Measurements from ENCODE around the gene CADPS2.

The CADPS2 gene

DNA sequence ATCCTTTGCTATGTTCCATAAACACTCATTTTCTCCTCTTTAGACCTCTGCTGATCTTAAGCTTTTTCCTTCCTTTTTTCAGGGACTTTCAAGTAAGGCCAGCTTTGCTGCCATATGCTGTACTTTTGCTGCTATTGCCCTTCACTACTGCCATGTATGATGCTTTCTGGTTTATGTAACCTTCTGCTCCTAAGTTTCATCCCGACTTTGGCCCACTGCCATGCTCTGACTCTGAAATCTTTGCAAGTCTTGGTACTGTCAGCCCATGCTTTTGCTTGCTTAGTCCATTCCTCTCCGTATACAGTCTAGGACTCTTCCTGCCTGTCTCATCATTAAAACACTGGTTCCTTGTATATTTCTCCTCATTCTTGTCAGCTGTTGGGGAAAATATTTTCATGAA is 339.8 kb downstream of the CADPS2 start:
- DNase-seq (ENCODE audit: low read depth), result no peak
- in situ Hi-C loops (cut with HindIII; ENCODE audit: low sequenced_read_pairs), result no loop called here
- no peak overlapping the region for H3K4me3 ChIP-seq (ENCODE audit: low read depth, low read length)
- TF ChIP-seq, protein P1, sequence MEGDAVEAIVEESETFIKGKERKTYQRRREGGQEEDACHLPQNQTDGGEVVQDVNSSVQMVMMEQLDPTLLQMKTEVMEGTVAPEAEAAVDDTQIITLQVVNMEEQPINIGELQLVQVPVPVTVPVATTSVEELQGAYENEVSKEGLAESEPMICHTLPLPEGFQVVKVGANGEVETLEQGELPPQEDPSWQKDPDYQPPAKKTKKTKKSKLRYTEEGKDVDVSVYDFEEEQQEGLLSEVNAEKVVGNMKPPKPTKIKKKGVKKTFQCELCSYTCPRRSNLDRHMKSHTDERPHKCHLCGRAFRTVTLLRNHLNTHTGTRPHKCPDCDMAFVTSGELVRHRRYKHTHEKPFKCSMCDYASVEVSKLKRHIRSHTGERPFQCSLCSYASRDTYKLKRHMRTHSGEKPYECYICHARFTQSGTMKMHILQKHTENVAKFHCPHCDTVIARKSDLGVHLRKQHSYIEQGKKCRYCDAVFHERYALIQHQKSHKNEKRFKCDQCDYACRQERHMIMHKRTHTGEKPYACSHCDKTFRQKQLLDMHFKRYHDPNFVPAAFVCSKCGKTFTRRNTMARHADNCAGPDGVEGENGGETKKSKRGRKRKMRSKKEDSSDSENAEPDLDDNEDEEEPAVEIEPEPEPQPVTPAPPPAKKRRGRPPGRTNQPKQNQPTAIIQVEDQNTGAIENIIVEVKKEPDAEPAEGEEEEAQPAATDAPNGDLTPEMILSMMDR (IDR thresholded peaks at IDR 0.05; ENCODE audit: low read depth, low read length, missing control alignments), result no peak

DNA sequence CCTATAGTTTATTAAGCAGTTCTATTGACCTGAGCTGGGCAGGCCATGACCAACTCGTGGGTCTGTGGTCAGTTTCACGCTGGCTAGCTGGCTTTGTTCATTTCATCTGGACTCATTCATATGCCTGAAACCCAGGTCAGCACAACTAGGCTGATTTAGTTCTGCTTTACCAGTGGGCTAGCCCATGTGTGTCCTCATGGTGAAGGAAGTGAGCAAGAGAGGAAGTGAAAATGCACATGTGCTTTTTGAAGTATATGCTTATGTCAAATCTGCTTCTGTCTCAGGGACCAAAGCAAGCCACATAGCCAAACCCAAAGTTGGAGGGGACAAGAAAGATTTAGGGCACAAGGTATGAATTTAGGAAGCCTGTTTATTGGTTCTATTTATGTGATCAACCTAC is 341.8 kb downstream of the CADPS2 start:
- in situ Hi-C loops (cut with HindIII; ENCODE audit: low sequenced_read_pairs), result no loop called here
- no peak for DNase-seq (ENCODE audit: low read depth)
- TF ChIP-seq, protein P1 (IDR thresholded peaks at IDR 0.05; ENCODE audit: low read depth, low read length, missing control alignments), result no peak
- H3K4me3 ChIP-seq (ENCODE audit: low read depth, low read length), result no peak overlapping the region

DNA sequence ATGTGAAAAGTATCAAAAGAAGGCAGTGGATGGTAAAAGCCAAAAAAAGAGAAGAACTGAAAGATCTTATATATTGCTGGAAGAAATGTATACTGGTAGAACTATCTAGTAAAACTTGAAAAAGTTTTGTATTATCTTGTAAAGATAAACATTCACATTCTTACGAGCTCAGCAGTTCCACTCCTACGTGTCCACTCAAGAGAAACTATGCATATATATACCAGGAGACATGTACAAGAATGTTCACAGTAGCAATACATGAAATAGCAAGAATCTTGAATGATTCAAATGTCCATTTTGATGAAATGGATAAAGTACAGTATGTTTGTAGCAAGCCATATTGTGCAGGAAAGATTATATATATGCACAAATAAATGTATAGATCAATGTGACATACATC is 342.4 kb downstream of the CADPS2 start:
- DNase-seq (ENCODE audit: low read depth), result no peak
- TF ChIP-seq, protein P1 (IDR thresholded peaks at IDR 0.05; ENCODE audit: low read depth, low read length, missing control alignments), result no peak
- H3K4me3 ChIP-seq (ENCODE audit: low read depth, low read length), result no peak overlapping the region
- in situ Hi-C loops (cut with HindIII; ENCODE audit: low sequenced_read_pairs), result no loop called here

DNA sequence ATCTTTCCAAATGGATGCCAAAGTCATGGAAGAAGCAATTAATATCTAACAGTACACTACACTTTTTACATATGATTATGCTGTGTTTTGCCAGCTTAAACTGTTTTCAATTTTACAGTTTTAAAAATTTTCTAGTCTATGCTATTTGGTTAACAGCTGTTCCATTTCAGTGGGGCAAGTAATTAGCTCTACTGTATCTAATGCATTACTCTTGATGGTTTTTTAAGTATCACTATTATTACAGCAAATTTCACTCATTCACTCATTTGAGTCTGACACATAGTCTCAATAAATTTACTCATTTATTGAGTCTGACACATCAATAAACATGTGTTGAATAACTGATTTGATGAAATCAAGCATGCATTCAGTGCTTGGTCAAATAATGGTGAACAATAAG is 343.1 kb downstream of the CADPS2 start:
- DNase-seq (ENCODE audit: low read depth), result no peak
- TF ChIP-seq, protein P1 (IDR thresholded peaks at IDR 0.05; ENCODE audit: low read depth, low read length, missing control alignments), result no peak
- no peak overlapping the region for H3K4me3 ChIP-seq (ENCODE audit: low read depth, low read length)
- in situ Hi-C loops (cut with HindIII; ENCODE audit: low sequenced_read_pairs), result no loop called here

DNA sequence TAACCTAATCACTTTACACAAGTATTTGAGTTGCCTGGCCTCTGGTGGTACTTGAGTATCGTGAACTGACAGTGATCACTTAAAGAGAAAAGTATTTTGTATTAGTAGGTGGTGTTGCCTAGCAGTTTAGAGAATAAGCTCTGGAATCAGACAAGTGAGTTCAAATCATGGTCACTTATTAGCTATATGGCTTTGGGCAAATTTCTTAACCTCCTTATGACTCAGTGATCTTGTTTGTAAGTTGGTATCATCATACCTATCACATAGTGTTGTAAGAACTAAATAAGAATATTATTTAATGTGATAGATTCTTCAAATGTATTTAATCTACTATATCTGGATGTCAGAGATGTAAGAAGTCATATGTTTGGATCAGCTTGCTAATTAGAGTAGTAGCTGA is 351.2 kb downstream of the CADPS2 start:
- H3K4me3 ChIP-seq (ENCODE audit: low read depth, low read length), result no peak overlapping the region
- no peak for DNase-seq (ENCODE audit: low read depth)
- in situ Hi-C loops (cut with HindIII; ENCODE audit: low sequenced_read_pairs), result no loop called here
- TF ChIP-seq, protein P1 (IDR thresholded peaks at IDR 0.05; ENCODE audit: low read depth, low read length, missing control alignments), result no peak

DNA sequence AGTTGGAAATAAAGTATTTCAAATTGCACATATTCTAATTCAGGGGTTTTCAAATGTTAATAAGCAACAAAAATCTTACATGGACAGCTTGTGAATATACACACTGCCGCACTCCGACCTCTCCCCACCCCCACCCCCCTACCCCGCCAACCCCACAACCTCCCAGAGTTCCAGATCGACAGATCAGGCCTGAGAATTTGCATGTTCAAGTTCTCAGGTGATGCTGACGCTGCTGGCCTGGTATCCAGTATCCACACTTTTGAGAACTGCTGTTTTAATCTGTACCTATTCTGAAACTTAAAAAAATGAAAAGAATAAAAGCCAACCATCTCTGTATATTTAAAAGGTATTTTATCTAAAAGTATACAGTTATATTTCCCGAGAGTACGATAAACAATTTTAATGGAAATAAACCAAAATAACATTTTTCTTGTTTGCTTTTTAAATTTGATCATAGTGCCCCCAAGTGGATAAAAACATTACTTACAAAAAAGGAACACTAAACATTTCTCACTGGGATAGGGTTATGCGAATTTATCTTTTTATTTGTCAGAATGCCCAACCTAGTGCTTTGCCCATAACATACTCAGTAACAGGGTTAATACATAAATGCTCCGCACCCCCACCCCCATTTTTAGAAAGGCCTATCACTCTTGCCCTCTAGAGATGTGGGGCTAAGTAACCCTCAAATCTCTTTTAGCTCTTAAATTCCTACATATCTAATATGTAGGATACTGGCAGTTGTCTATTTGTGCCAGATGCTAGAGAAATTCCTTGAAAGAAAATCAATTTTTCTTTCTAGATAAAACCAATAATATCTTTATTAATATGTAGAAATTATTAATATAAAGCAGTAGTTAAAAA is 353.6 kb downstream of the CADPS2 start:
- in situ Hi-C loops (cut with HindIII; ENCODE audit: low sequenced_read_pairs), result loop anchor here (5.0 kb wide), 1 partner anchor 310 kb away; no protein-coding TSS in a partner anchor

More for the DNA sequence above, 353.6 kb downstream of the CADPS2 start:
- H3K4me3 ChIP-seq (ENCODE audit: low read depth, low read length), result no peak overlapping the region
- DNase-seq (ENCODE audit: low read depth), result no peak
- TF ChIP-seq, protein P1 (IDR thresholded peaks at IDR 0.05; ENCODE audit: low read depth, low read length, missing control alignments), result peak; percentile 12
